ENCODE results near the gene SCAMP5. TPM values are rescaled to one million over a fixed set of nuclear protein-coding genes. Genes with fewer than 3 reads are reported as not detected.

Gene SCAMP5
- total and polyA plus RNA-seq, 7 experiments from 2014 or later: 0.06 to 9.5 (median 0.51) TPM

DNA sequence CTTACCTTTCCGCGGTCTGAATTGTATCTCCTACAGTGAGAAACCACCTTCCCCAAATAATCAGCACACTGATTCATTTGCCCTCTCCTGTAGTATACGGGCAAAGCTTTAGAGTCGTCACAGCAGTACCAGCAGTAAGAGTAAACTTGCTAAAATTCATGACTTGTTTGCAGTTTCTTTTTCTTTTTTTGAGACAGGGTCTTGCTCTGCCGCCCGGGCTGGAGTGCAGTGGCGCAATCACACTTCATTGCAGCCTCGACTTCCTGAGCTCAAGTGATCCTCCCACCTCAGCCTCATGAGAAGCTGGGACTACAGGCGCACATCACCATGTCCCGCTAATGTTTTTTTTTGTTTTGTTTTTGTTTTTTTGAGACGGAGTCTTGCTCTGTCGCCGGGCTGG is 11.9 kb downstream of the SCAMP5 start:
- H3K27me3 Mint-ChIP-seq: peaks cover 0 to 34% (median 0%) of the 10 kb centered on the region in 5 donors
- no peak overlapping the region for H3K27ac ChIP-seq (ENCODE audit: low read depth, low read length)
- H3K4me3 ChIP-seq (ENCODE audit: low read length): no peak overlapping the region
- DNase-seq (no peak), ATAC-seq (no peak)
- H3K27ac Mint-ChIP-seq: peak overlapping the region in 1 of 9 donors; percentile 38
- peaks cover 0 to 12% (median 8%) of the 10 kb centered on the region in 7 donors for H3K4me1 Mint-ChIP-seq
- no peaks in the 10 kb centered on the region for H3K36me3 Mint-ChIP-seq
- no peaks in the 10 kb centered on the region for H3K27me3 ChIP-seq (ENCODE audit: control insufficient read depth in 2 of 2, insufficient read depth in 2 of 2, low read length in 2 of 2)
- POLR2A ChIA-PET: no interaction called here
- H3K9me3 Mint-ChIP-seq: peaks cover 0 to 4% (median 0%) of the 10 kb centered on the region in 11 donors
- CTCF ChIA-PET: no interaction called here
- intact Hi-C loops (cut with micrococcal nuclease): no loop called here
- H3K4me1 ChIP-seq (ENCODE audit: control insufficient read depth in 2 of 2, insufficient read depth in 2 of 2, low read length in 2 of 2): no peaks in the 10 kb centered on the region
- H3K9me3 ChIP-seq (ENCODE audit: control insufficient read depth in 2 of 3, low read length in 3 of 3): no peaks in the 10 kb centered on the region
- peak overlapping the region in 1 of 10 donors; percentile 34 for H3K4me3 Mint-ChIP-seq
- H3K36me3 ChIP-seq (ENCODE audit: control insufficient read depth in 2 of 3, insufficient read depth in 3 of 3, low read length in 3 of 3): no peaks in the 10 kb centered on the region

DNA sequence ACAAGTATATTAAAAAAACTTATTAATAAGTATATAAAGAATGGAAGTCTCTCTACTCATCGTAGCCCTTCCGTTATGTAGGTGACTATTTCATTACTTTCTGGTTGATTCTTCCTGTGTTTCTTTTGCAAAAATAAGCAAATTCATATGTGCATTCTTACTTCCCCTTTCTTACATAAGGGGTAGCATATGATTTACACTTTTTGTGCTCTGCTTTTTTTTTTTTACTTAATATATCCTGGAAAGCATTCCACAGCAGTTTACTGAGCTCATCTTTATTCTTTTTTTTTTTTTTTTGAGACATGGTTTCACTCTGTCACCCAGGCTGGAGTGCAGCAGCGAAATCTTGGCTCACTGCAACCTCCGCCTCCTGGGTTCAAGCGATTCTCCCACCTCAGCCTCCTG is 12.9 kb downstream of the SCAMP5 start:
- no peaks in the 10 kb centered on the region for H3K36me3 ChIP-seq (ENCODE audit: control insufficient read depth in 2 of 3, insufficient read depth in 3 of 3, low read length in 3 of 3)
- no peaks in the 10 kb centered on the region for H3K9me3 ChIP-seq (ENCODE audit: control insufficient read depth in 2 of 3, low read length in 3 of 3)
- no peaks in the 10 kb centered on the region for H3K4me1 ChIP-seq (ENCODE audit: control insufficient read depth in 2 of 2, insufficient read depth in 2 of 2, low read length in 2 of 2)
- peaks cover 0 to 32% (median 0%) of the 10 kb centered on the region in 5 donors for H3K27me3 Mint-ChIP-seq
- DNase-seq: no peak
- no peak overlapping the region for H3K4me3 ChIP-seq (ENCODE audit: low read length)
- H3K4me1 Mint-ChIP-seq: peaks cover 0 to 12% (median 8%) of the 10 kb centered on the region in 7 donors
- no peaks in the 10 kb centered on the region for H3K27me3 ChIP-seq (ENCODE audit: control insufficient read depth in 2 of 2, insufficient read depth in 2 of 2, low read length in 2 of 2)
- intact Hi-C loops (cut with micrococcal nuclease): no loop called here
- peaks cover 0 to 4% (median 0%) of the 10 kb centered on the region in 11 donors for H3K9me3 Mint-ChIP-seq
- H3K27ac Mint-ChIP-seq: no peak overlapping the region
- no peaks in the 10 kb centered on the region for H3K36me3 Mint-ChIP-seq
- ChIA-PET CTCF (no interaction called here), POLR2A (no interaction called here)
- no peak overlapping the region for H3K27ac ChIP-seq (ENCODE audit: low read depth, low read length)
- no peak overlapping the region for H3K4me3 Mint-ChIP-seq
- ATAC-seq: no peak

GRCh38 chr15:75008629-75009326 is 13.4 kb downstream of the SCAMP5 start:
- Mint-ChIP-seq H3K27ac (no peak overlapping the region), H3K27me3 (peaks cover 0 to 32% (median 0%) of the 10 kb centered on the region in 5 donors), H3K4me3 (no peak overlapping the region), H3K9me3 (peaks cover 0 to 4% (median 0%) of the 10 kb centered on the region in 11 donors), H3K4me1 (peaks cover 0 to 12% (median 8%) of the 10 kb centered on the region in 7 donors), H3K36me3 (no peaks in the 10 kb centered on the region)
- intact Hi-C loops (cut with micrococcal nuclease): no loop called here
- H3K4me1 ChIP-seq (ENCODE audit: control insufficient read depth in 2 of 2, insufficient read depth in 2 of 2, low read length in 2 of 2): no peaks in the 10 kb centered on the region
- no peak overlapping the region for H3K4me3 ChIP-seq (ENCODE audit: low read length)
- no peaks in the 10 kb centered on the region for H3K36me3 ChIP-seq (ENCODE audit: control insufficient read depth in 2 of 3, insufficient read depth in 3 of 3, low read length in 3 of 3)
- CTCF ChIA-PET: no interaction called here
- no peaks in the 10 kb centered on the region for H3K9me3 ChIP-seq (ENCODE audit: control insufficient read depth in 2 of 3, low read length in 3 of 3)
- POLR2A ChIA-PET: no interaction called here
- no peaks in the 10 kb centered on the region for H3K27me3 ChIP-seq (ENCODE audit: control insufficient read depth in 2 of 2, insufficient read depth in 2 of 2, low read length in 2 of 2)
- ATAC-seq (peak; percentile 42), DNase-seq (no peak)
- no peak overlapping the region for H3K27ac ChIP-seq (ENCODE audit: low read depth, low read length)

- Mint-ChIP-seq H3K4me3 (no peak overlapping the region), H3K36me3 (no peaks in the 10 kb centered on the region), H3K27ac (no peak overlapping the region), H3K9me3 (no peaks in the 10 kb centered on the region), H3K4me1 (peaks cover 0 to 2% (median 0%) of the 10 kb centered on the region in 7 donors), H3K27me3 (no peaks in the 10 kb centered on the region)
- intact Hi-C loops (cut with micrococcal nuclease): no loop called here
- Histone ChIP-seq H3K9me3 (ENCODE audit: control insufficient read depth in 2 of 3, low read length in 3 of 3) (no peaks in the 10 kb centered on the region), H3K27me3 (ENCODE audit: control insufficient read depth in 2 of 2, insufficient read depth in 2 of 2, low read length in 2 of 2) (no peaks in the 10 kb centered on the region), H3K4me3 (ENCODE audit: low read length) (no peak overlapping the region), H3K27ac (ENCODE audit: low read depth, low read length) (no peak overlapping the region), H3K36me3 (ENCODE audit: control insufficient read depth in 2 of 3, insufficient read depth in 3 of 3, low read length in 3 of 3) (no peaks in the 10 kb centered on the region), H3K4me1 (ENCODE audit: control insufficient read depth in 2 of 2, insufficient read depth in 2 of 2, low read length in 2 of 2) (no peaks in the 10 kb centered on the region)
- ATAC-seq (no peak), DNase-seq (no peak)
- POLR2A ChIA-PET: no interaction called here
- CTCF ChIA-PET: no interaction called here
Measured at GRCh38 chr15:75016431-75016830, 21.1 kb downstream of the SCAMP5 start.

DNA sequence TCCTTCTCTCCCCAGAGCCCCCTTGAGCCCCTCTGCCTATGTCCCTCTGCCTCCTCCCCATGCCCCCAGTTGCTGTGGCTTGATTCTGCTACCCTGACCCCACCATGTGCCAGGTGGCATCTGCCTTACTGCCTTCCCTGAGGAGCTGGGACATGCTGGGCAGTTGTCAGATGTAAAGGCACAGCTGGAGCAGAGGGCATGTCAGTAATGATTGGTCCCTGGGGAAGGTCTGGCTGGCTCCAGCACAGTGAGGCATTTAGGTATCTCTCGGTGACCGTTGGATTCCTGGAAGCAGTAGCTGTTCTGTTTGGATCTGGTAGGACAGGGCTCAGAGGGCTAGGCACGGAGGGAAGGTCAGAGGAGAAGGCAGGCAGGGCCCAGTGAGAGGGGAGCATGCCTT is 24.6 kb downstream of the SCAMP5 start:
- CTCF ChIA-PET: interaction anchor here (1.2 kb wide), 1 partner anchor 119 kb away, joined by 3 read pairs; no protein-coding TSS in a partner anchor
- Histone ChIP-seq H3K4me1 (ENCODE audit: control insufficient read depth in 2 of 2, insufficient read depth in 2 of 2, low read length in 2 of 2) (no peaks in the 10 kb centered on the region), H3K27me3 (ENCODE audit: control insufficient read depth in 2 of 2, insufficient read depth in 2 of 2, low read length in 2 of 2) (no peaks in the 10 kb centered on the region), H3K36me3 (ENCODE audit: control insufficient read depth in 2 of 3, insufficient read depth in 3 of 3, low read length in 3 of 3) (peaks cover 0 to 4% (median 0%) of the 10 kb centered on the region in 3 experiments), H3K9me3 (ENCODE audit: control insufficient read depth in 2 of 3, low read length in 3 of 3) (no peaks in the 10 kb centered on the region), H3K4me3 (ENCODE audit: low read length) (no peak overlapping the region), H3K27ac (ENCODE audit: low read depth, low read length) (no peak overlapping the region)
- intact Hi-C loops (cut with micrococcal nuclease): loop anchor here (5.0 to 10.0 kb wide), 3 partner anchors 255 to 478 kb away; partner anchors contain the start of gene ARID3B (in 1 of the 2)
- no peak for ATAC-seq
- Mint-ChIP-seq H3K9me3 (no peaks in the 10 kb centered on the region), H3K27me3 (no peaks in the 10 kb centered on the region), H3K4me1 (peaks cover 3 to 19% (median 16%) of the 10 kb centered on the region in 7 donors), H3K36me3 (no peaks in the 10 kb centered on the region), H3K4me3 (peak overlapping the region in 1 of 10 donors; percentile 61), H3K27ac (no peak overlapping the region)
- DNase-seq: no peak
- POLR2A ChIA-PET: no interaction called here

DNA sequence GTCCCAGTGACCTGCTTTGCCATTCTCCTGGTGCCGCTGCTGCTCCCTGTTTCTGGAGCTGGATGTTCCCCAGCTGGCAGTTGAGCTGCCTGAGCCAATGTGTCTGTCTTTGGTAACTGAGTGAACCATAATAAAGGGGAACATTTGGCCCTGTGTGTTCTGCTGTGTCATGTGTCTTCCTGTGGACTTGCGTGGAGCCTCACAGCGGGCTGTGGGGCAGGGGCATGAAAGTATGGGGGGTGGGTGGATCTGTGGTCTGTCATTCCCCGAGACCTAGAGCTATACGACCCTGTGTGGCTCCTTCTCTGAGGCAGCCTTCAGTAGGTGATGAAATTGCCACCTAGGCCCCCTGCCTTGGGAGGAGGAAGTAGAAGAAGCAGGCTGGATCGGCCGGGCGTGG is 26.0 kb downstream of the SCAMP5 start:
- ChIA-PET POLR2A (no interaction called here), CTCF (no interaction called here)
- intact Hi-C loops (cut with micrococcal nuclease): loop anchor here (5.0 to 10.0 kb wide), 3 partner anchors 253 to 479 kb away; partner anchors contain the start of gene ARID3B (in 1 of the 2)
- H3K36me3 ChIP-seq (ENCODE audit: control insufficient read depth in 2 of 3, insufficient read depth in 3 of 3, low read length in 3 of 3): peaks cover 0 to 4% (median 0%) of the 10 kb centered on the region in 3 experiments
- Mint-ChIP-seq H3K27ac (peak overlapping the region in 1 of 9 donors; percentile 20), H3K9me3 (no peaks in the 10 kb centered on the region), H3K27me3 (no peaks in the 10 kb centered on the region), H3K36me3 (no peaks in the 10 kb centered on the region), H3K4me1 (peaks cover 11 to 30% (median 23%) of the 10 kb centered on the region in 7 donors), H3K4me3 (peak overlapping the region in 1 of 10 donors; percentile 34)
- no peak overlapping the region for H3K4me3 ChIP-seq (ENCODE audit: low read length)
- H3K27ac ChIP-seq (ENCODE audit: low read depth, low read length): no peak overlapping the region
- H3K4me1 ChIP-seq (ENCODE audit: control insufficient read depth in 2 of 2, insufficient read depth in 2 of 2, low read length in 2 of 2): no peaks in the 10 kb centered on the region
- DNase-seq (no peak), ATAC-seq (no peak)
- no peaks in the 10 kb centered on the region for H3K27me3 ChIP-seq (ENCODE audit: control insufficient read depth in 2 of 2, insufficient read depth in 2 of 2, low read length in 2 of 2)
- no peaks in the 10 kb centered on the region for H3K9me3 ChIP-seq (ENCODE audit: control insufficient read depth in 2 of 3, low read length in 3 of 3)

All from naive thymus-derived CD4-positive, alpha-beta T cell (primary cell).